GM21737 (cell line): ENCODE measurements around the gene MAMLD1.

Experiments used
- ATAC-seq: cut with Tn5 transposase; IDR thresholded peaks from one replicate; pipeline ENCODE4 v1.9.1; 2021; ENCODE audit warnings: mild to moderate bottlenecking, moderate library complexity; ENCODE audit not compliant: unreplicated experiment

The MAMLD1 gene

DNA sequence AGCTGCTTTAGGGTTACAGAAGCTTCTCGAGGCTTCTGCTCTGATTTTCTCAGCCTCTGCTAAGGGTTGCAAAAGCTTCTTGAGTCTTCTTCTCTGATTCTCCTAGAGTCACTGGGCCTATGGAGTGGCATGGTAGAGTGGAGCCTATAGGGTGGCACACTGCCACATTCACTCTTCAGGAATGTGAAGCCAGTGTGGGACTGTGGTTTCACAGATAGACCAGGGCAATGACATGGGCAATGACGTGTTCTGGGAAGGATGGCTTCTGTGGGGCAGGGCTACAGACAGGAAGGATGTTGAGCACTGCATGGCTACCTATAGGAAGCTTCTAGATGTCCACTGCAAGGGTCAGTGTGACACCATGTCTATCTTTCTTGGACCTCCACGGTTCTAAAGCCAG is 11.0 kb upstream of the MAMLD1 start:
- no peak for ATAC-seq

DNA sequence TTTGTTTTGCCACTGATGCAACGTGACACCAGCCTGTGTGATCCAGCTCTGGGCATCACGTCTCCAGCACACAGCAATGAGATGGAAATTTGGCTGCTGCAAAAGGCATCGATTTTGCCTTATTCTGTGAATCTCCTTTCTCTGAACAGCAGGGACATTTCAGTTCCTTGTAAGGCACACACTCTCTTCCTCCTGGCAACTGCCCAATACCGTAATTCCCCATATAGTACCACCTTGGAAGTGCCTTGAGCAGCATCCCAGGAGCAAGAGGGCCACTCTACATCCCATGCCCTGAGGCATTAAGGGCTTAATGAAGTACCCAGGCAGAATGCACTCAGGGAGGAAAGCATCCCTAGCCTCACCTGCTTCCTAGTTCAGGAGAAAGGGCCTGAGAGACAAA is 10.5 kb upstream of the MAMLD1 start:
- no peak for ATAC-seq

DNA sequence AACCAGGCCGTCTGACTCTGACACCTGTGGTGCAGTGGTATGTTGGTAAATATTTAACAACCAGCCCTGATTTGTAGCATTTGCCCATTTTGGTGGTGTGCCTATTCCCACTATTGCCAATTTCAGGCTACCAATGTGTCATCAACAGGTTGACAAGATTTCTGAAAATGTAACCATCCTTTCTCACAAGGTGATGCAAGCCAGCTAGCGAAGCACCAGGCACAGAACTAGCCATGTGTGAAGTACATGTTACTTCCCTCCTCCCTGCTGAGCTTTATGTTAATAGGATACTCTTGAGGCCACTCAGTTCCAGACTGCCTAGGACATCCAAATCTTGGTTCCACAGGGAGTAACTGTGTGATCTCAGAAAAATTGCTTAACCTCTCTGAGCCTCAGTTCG is 7.2 kb upstream of the MAMLD1 start:
- no peak for ATAC-seq

DNA sequence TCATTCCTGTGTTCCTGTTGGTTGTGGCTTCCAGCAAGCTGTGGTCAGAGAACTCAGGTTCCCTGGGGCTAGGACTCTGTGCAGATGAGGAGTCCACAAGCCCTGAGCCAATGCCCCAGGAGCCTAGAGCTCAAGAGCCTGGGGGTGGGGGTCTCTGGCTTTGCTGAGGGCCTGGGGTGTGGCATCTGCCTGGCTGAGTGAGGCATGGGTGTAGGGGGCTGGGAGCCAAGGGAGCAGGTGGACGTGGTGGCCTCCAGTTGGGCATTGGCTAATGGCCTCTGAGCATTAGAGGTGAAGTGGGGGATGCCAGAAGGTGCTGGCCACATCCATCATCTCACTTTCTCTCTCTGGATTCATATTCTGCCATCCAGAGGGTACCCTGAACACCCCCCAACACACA is 5.3 kb upstream of the MAMLD1 start:
- ATAC-seq = no peak

DNA sequence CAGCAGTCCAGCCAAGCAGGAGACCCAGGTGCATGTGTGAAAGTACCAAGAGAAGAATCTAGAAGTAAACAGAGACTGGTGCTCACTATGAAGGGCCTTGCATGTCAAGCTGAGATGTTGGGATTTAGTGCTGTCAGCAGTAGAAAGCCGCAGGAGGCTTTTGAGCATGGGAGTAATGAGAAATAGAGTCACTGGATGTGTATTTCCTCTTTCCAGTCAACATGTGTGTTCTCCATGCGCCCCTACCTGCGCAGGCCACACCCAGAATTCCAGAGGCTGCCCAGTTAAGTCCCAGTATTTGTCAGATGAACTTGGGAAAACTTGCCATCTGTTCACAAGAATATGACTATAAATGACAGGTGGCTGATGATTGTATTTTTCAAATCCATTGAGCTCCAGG is 4.5 kb upstream of the MAMLD1 start:
- no peak for ATAC-seq

DNA sequence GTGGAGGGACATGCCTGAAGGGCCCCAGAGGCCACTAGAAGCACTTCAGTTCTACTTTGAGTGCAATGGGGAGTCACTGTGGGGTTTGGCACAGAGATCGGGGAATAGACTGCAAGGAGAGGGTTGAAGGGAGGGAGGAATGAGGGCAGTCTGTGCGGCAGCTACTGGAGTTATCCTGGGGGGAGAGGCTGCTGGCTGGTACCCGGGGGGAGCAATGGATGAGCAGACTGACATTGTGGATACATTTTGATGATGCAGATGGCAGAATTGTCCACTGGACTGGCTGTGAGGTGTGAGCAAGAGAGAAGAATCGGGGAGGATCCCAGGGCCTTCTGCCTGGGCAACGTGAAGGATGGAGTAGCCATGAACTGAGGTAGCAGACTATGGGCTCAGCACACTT is 2.8 kb upstream of the MAMLD1 start:
- no peak for ATAC-seq

DNA sequence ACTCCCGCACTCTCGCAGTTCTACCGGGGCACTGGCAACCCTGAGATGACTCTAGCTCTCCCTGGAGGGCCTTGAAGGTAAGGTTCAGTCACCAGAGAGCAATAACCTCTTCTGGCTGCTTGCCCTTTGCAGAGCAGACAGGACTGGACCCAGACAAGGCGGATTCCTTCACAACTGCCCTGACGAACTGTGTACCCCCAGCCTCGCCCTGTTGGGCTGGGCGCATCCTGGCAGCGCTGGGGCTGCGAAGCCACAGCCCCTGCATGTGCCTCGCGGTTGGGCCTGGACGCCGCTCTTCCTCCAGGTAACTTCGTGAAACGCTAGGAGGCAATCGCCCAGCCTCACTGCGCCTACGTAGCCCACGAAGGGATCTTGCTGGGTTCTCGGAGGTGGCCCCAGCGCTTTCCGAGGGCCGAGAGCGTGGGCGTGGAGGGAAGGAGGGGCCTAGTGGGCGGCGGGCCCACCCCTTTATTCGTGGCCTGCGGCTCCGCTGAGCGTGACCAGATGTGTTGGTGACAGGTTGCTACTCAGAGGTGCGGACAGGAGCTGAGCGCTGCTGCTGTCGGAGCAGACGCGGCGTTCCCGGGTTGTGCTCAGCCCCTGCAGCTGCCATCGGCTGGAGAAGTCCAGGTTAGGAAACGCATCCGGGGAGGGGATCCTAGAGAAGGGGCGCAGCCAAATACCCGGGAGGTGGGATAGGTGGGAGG is 1.9 kb upstream of the MAMLD1 start:
- ATAC-seq = no peak

- ATAC-seq = no peak
Measured at GRCh38 chrX:150361777-150362351, 1.3 kb upstream of the MAMLD1 start.

- no peak for ATAC-seq
Measured at GRCh38 chrX:150363561-150364346, 637 bp downstream of the MAMLD1 start.

- ATAC-seq = no peak
Measured at GRCh38 chrX:150364347-150365050, 1.4 kb downstream of the MAMLD1 start.

- no peak for ATAC-seq
Measured at GRCh38 chrX:150365051-150365989, 2.2 kb downstream of the MAMLD1 start.

DNA sequence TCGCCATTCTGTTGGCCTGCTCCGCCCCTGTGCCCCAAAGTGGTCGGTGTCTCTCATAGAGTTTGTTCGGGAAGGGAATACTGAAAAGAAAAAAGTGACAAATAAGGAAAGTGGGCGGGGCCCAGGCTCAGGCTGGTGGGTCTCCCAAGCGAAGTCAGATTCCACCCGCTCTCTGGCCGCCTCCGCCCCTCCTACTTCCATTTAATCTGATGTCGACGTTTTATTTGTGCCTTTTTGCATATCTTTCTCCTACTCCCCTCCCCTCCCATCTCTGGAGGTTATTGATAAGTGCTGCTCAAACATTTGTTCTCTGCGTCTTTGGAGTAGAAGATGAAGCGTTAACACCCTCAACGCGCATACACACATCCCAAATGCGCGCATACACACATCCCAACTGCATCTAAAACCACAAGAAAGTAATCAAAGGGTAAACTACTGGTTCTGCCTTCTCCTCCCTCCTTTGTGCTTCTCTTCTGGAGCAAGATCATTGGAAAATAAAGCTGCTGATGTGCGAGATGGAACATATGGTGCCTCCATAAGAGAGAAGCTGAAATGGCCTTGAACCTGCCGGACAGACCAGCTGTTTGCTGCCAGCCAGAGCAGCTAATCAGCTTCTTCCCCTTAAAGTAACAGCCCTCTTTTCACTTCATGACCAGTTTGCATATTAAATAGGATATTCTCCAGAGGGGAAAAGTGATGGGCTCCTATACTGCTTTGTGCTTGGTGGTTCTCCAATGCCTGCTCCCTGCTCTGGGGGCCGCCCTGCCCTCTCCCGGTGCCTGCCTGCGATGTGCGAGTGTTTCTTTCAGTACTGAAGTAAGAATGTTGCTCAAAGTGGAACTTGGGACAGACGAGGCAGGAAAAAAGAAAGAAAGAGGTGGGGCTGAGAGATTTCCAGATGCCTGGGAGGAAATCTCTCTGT is 3.1 kb downstream of the MAMLD1 start:
- no peak for ATAC-seq

DNA sequence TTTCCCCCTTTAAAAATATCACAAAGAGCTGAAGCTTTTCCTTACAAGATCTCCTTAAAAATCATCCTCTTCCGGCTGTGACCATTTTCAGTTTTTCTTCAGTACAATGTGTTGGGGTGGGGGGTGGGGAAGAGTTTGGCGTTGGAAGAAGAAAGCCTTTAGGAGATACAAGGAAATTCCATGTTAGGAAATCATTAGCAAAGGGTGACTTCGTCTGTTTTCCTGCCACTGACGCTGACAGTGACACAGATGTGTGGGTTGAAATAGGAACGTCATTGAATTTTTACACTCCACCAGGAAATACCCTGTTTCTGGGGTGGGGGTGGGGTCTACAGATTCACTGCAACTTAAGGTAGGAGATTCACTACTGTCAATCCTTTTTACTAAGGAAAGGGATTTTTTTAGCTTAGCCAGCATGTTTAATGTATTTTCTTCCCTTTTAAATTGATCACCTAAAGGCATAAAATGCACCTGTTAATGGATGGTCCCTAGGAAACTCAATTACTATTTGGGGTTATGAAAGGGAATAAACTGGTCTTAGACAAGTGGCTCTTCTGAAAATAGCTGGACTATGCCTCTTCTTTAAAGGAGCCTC is 3.9 kb downstream of the MAMLD1 start:
- ATAC-seq = no peak

DNA sequence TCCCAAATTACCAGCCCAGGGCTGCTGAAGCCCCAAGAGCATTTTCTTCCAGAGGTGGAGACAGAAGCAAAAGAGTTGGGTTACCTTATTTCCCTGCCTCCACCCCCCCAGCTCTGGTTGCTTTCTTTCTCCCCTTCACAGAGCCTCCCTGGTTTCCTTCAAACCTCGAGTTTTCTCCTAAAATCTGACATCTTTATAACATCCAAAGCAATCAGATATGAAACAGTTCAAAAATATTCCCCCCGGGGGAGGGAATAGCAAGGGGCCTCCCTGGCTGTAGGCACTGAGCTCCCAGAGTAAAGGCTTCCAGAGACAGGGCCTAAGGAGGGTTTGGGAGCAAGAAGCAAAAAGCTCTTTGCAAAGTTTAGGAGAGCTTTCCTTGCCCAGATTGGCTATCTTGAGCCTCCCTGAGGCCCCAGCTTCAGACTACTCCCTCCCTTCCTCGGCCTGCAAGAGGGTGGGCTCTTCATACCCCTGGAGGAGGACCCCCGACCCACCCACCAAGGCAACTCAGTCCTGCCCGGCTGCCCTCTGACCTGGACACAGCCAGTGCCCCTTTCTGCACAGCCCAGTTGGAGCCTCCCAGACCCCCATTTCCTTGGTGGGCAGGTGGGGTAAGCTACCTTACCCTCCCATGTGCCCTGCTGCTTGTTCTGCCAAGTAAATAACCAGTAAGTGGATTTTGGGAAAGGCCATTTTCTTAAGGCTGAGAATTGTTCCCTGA is 7.6 kb downstream of the MAMLD1 start:
- ATAC-seq = no peak

- ATAC-seq = no peak
Measured at GRCh38 chrX:150371877-150372276, 8.8 kb downstream of the MAMLD1 start.

DNA sequence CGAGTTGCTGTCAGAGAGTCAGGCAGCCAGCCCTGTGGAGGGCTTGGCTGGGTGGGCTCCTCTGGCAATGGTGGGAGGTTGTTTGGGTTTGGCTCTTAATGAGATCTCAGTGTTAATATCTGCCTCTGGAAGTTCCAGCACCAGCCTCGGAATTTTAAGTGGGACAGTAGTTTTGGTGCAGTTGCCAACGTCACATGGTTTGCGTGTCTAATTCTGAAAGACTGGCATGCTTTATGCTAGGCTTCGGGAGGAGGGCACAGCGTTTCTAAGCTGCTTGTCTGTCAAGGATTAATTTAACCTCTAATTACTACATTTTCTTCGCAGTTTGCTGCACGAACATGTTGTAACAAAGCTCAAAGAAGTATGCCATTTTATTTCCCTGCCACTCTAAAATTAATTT is 9.2 kb downstream of the MAMLD1 start:
- no peak for ATAC-seq

DNA sequence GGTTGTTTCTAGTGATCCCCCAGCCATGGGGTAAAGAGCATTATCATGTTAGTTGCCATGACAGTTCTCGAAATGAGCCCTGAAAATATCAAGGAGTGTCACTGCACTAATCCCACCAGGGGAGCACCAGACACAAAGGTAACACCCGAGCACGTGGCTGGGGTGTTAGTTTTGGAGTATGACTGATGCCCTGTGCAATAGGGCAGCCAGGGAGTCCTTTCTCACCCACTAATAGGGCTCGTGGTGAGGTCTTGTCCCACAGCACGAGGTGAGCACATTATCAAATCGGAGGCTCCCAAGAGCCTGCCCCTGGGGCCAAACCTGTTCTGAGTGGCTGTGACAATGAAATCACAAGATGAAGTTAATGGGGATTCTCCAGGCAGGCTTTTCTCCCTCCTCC is 9.6 kb downstream of the MAMLD1 start:
- ATAC-seq = no peak

DNA sequence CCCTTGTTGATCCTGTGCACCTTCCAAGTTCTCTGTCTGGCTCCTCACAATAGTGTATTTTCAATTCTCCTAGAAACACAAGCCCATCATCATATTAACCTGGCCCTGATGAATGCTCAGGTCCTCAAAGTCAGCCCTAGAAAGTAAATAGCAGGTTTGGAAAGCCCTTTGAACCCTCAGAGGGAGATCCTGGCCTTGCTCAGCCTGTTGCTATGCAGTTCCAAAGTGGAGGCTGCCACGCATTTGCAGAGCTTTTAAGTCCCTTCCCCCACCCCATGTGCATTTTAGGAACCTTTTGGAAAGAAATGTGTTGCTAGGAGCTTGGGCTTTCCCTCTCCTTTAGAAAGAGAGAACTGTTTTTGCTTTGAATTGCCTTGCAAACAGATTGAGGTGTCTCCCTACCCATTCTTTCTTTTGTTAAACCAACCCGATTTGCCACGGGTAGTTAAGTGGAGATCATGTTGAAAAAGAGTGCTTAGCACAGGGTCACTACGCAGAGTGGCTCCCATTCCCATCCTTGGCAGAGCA is 12.2 kb downstream of the MAMLD1 start:
- ATAC-seq = no peak
